Stimulated activated naive CD8-positive, alpha-beta T cell treated with anti-CD3 and anti-CD28 coated beads, Interleukin-15, amount 100 ng/mL, for 72 hours (primary cell): Measurements from ENCODE around the gene NAGLU.

Experiments used
- ATAC-seq: fragments of 150-1000 bp; cut with Tn5 transposase; 2 replicates; pipeline ENCODE4 v1.10.0; 2021; ENCODE audit warnings: mild to moderate bottlenecking, moderate library complexity
- DNase-seq, 2 donors: peaks; one replicate each; pipeline ENCODE4 v3.0.0; 2021 to 2022
- H3K27ac Mint-ChIP-seq, 2 donors: one replicate each; pipeline ENCODE4 v1.8.0; 2022; ENCODE audit warnings: mild to moderate bottlenecking in 2 of 2, mixed read lengths in 2 of 2, moderate library complexity in 2 of 2
- H3K27me3 Mint-ChIP-seq: one replicate; pipeline ENCODE4 v1.8.0; 2022; ENCODE audit warnings: mixed read lengths
- H3K4me1 Mint-ChIP-seq: one replicate; pipeline ENCODE4 v1.8.0; 2022; ENCODE audit warnings: mild to moderate bottlenecking, mixed read lengths
- H3K4me3 Mint-ChIP-seq, 2 donors: one replicate each; pipeline ENCODE4 v1.8.0; 2022; ENCODE audit warnings: mild to moderate bottlenecking in 2 of 2, mixed read lengths in 2 of 2, moderate library complexity in 1 of 2
- H3K9me3 Mint-ChIP-seq, 2 donors: one replicate each; pipeline ENCODE4 v1.8.0; 2022; ENCODE audit warnings: mixed read lengths in 2 of 2

The NAGLU gene

GRCh38 chr17:42579794-42580551, 43.9 kb downstream of the NAGLU start:
- H3K27me3 Mint-ChIP-seq = no peaks in the 10 kb centered on the region
- DNase-seq (no peak), ATAC-seq (no peak)
- H3K9me3 Mint-ChIP-seq = no peaks in the 10 kb centered on the region
- H3K27ac Mint-ChIP-seq = peak overlapping the region in 1 of 2 donors; percentile 2
- H3K4me1 Mint-ChIP-seq = peaks cover 32% of the 10 kb centered on the region
- H3K4me3 Mint-ChIP-seq = peak overlapping the region in 1 of 2 donors; percentile 2

GRCh38 chr17:42581744-42582270, 45.8 kb downstream of the NAGLU start:
- no peak overlapping the region for H3K27ac Mint-ChIP-seq
- peaks cover 19% of the 10 kb centered on the region for H3K4me1 Mint-ChIP-seq
- DNase-seq (no peak), ATAC-seq (no peak)
- no peaks in the 10 kb centered on the region for H3K27me3 Mint-ChIP-seq
- H3K9me3 Mint-ChIP-seq = no peaks in the 10 kb centered on the region
- no peak overlapping the region for H3K4me3 Mint-ChIP-seq

- Mint-ChIP-seq H3K27me3 (no peaks in the 10 kb centered on the region), H3K9me3 (no peaks in the 10 kb centered on the region), H3K4me3 (no peak overlapping the region), H3K4me1 (peaks cover 8% of the 10 kb centered on the region), H3K27ac (peak overlapping the region in 1 of 2 donors; percentile 50)
- DNase-seq (no peak), ATAC-seq (no peak)
Measured at GRCh38 chr17:42584880-42585279, 48.8 kb downstream of the NAGLU start.

GRCh38 chr17:42585353-42585752, 49.3 kb downstream of the NAGLU start:
- no peak overlapping the region for H3K4me3 Mint-ChIP-seq
- H3K4me1 Mint-ChIP-seq = peaks cover 8% of the 10 kb centered on the region
- H3K9me3 Mint-ChIP-seq = no peaks in the 10 kb centered on the region
- H3K27ac Mint-ChIP-seq = no peak overlapping the region
- H3K27me3 Mint-ChIP-seq = no peaks in the 10 kb centered on the region
- DNase-seq = no peak
- no peak for ATAC-seq

GRCh38 chr17:42586514-42587230, 50.6 kb downstream of the NAGLU start:
- DNase-seq = no peak
- H3K27me3 Mint-ChIP-seq = no peaks in the 10 kb centered on the region
- no peak overlapping the region for H3K4me3 Mint-ChIP-seq
- H3K4me1 Mint-ChIP-seq = peaks cover 8% of the 10 kb centered on the region
- H3K27ac Mint-ChIP-seq = peak overlapping the region in 1 of 2 donors; percentile 93
- no peak for ATAC-seq
- no peaks in the 10 kb centered on the region for H3K9me3 Mint-ChIP-seq

- ATAC-seq = no peak
Measured at GRCh38 chr17:42590886-42591285, 54.8 kb downstream of the NAGLU start.

GRCh38 chr17:42591411-42591810, 55.4 kb downstream of the NAGLU start:
- Mint-ChIP-seq H3K9me3 (no peaks in the 10 kb centered on the region), H3K27ac (no peak overlapping the region), H3K4me3 (no peak overlapping the region), H3K27me3 (no peaks in the 10 kb centered on the region), H3K4me1 (peaks cover 7% of the 10 kb centered on the region)
- ATAC-seq (no peak), DNase-seq (no peak)

More at GRCh38 chr17:42590886-42591285, 54.8 kb downstream of the NAGLU start:
- H3K4me3 Mint-ChIP-seq = no peak overlapping the region
- H3K27me3 Mint-ChIP-seq = no peaks in the 10 kb centered on the region
- H3K9me3 Mint-ChIP-seq = no peaks in the 10 kb centered on the region
- no peak for DNase-seq
- H3K27ac Mint-ChIP-seq = peak overlapping the region in 1 of 2 donors; percentile 56
- peaks cover 8% of the 10 kb centered on the region for H3K4me1 Mint-ChIP-seq
